ENCODE measurements around the gene ABTB2. TPM values are rescaled to one million over a fixed set of nuclear protein-coding genes. Genes with fewer than 3 reads are reported as not detected.

Gene ABTB2
- total RNA-seq, 2 donors from 2014 or later: 12.2 to 30.3 TPM

GRCh38 chr11:34298871-34299270 is 58.9 kb downstream of the ABTB2 start:
- ATAC-seq: no peak
- peaks cover 0 to 4% of the 10 kb centered on the region in 2 donors for H3K27me3 Mint-ChIP-seq
- H3K4me1 Mint-ChIP-seq (ENCODE audit: low read depth in 2 of 2): peaks cover 16 to 25% of the 10 kb centered on the region in 2 donors
- no peak overlapping the region for H3K27ac Mint-ChIP-seq
- no peaks in the 10 kb centered on the region for H3K36me3 Mint-ChIP-seq
- H3K9me3 Mint-ChIP-seq: no peaks in the 10 kb centered on the region
- DNase-seq (ENCODE audit: low spot score): no peak
- no peak overlapping the region for H3K4me3 Mint-ChIP-seq

DNA sequence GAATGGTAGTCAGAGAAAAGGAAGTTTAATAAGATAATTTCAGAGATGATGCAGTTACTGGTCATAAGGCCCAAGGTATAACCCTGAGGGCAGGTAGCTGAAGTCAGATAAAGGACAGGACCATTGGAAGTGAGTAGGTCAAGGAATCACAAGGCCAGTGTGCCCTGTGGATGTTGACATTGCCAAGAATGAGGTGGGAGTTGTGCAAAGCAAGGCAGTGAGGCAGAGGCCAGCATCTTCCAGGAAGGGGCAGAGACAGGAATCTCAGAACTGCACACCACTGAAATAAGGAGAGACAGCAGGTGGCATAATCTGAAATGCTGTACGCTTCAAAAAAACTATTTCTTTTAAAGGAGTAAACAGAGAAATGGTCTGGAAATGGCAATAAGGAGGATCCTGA is 61.4 kb downstream of the ABTB2 start:
- DNase-seq (ENCODE audit: low spot score): no peak
- H3K9me3 Mint-ChIP-seq: no peaks in the 10 kb centered on the region
- ATAC-seq: no peak
- no peaks in the 10 kb centered on the region for H3K36me3 Mint-ChIP-seq
- H3K27ac Mint-ChIP-seq: no peak overlapping the region
- H3K4me1 Mint-ChIP-seq (ENCODE audit: low read depth in 2 of 2): peaks cover 0 to 14% of the 10 kb centered on the region in 2 donors
- no peak overlapping the region for H3K4me3 Mint-ChIP-seq
- peaks cover 7% of the 10 kb centered on the region in 2 donors for H3K27me3 Mint-ChIP-seq

DNA sequence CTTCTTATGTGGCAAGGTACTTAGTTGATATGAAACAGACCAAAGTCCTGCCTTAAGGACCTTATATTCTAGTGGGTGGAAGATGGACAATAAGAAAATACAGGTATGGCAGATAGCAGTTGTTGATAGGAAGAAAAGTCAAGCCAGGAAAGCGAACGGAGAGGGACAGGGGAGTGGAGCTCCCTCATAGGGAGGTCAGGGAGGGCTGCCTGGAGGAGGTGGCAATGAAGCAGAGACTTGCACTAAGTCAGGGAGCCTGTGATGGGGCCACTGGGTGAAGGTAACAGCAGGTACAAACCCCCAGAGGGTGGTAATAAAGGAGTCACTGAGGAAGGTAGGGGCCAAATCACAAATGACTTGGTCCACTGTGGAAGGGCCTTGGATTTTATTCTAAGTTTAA is 65.3 kb downstream of the ABTB2 start:
- Mint-ChIP-seq H3K4me1 (ENCODE audit: low read depth in 2 of 2) (peaks cover 5 to 11% of the 10 kb centered on the region in 2 donors), H3K9me3 (no peaks in the 10 kb centered on the region), H3K36me3 (no peaks in the 10 kb centered on the region), H3K27me3 (peaks cover 7% of the 10 kb centered on the region in 2 donors), H3K4me3 (no peak overlapping the region), H3K27ac (no peak overlapping the region)
- ATAC-seq (no peak), DNase-seq (ENCODE audit: low spot score) (no peak)

DNA sequence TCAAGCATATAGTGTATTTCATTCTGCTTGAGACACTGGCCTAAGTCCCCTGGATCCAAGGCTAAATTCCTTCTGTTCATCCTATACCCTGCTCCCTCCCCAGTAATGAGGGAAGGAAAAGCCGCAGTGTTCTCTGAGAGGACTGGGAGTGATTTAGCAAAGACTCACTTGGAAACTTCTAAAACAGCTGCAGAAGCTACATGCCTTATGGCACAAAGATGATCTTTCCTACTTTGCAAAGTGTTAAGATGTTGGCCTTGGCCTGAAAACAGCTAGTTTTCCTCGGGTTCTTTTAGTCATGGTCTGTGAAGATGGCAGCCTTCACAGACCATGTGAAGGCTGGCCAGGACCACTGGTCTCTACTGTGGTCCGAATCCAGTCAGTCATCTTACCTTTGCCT is 65.7 kb downstream of the ABTB2 start:
- Mint-ChIP-seq H3K4me3 (no peak overlapping the region), H3K36me3 (no peaks in the 10 kb centered on the region), H3K27me3 (peaks cover 7% of the 10 kb centered on the region in 2 donors), H3K27ac (no peak overlapping the region), H3K4me1 (ENCODE audit: low read depth in 2 of 2) (peaks cover 5 to 11% of the 10 kb centered on the region in 2 donors), H3K9me3 (no peaks in the 10 kb centered on the region)
- DNase-seq (ENCODE audit: low spot score): no peak
- no peak for ATAC-seq

DNA sequence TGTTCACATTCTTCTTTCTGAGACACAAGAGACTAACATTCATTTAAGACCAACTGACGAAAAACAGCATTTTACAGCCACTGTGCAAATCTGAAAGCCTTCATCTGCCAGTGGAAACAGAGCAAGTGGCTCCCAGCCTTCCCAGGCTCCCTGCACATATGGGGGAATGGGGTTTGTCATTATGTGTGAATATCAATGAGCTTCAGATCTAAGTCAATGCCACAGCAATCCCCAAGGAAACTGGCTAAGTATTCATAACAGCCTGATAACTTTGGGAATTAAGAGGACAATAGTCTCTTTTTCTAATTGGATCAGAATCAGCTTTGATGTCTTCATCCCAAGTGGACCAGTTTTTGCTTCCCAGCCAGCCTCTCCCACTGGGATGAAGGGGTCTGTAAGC is 66.9 kb downstream of the ABTB2 start:
- H3K36me3 Mint-ChIP-seq: no peaks in the 10 kb centered on the region
- H3K9me3 Mint-ChIP-seq: no peaks in the 10 kb centered on the region
- peaks cover 5 to 11% of the 10 kb centered on the region in 2 donors for H3K4me1 Mint-ChIP-seq (ENCODE audit: low read depth in 2 of 2)
- ATAC-seq (no peak), DNase-seq (ENCODE audit: low spot score) (no peak)
- no peak overlapping the region for H3K27ac Mint-ChIP-seq
- no peak overlapping the region for H3K4me3 Mint-ChIP-seq
- peaks cover 7% of the 10 kb centered on the region in 2 donors for H3K27me3 Mint-ChIP-seq

GRCh38 chr11:34288492-34288891 is 69.3 kb downstream of the ABTB2 start:
- H3K4me3 Mint-ChIP-seq: no peak overlapping the region
- peaks cover 3 to 7% of the 10 kb centered on the region in 2 donors for H3K27me3 Mint-ChIP-seq
- no peak for ATAC-seq
- no peaks in the 10 kb centered on the region for H3K36me3 Mint-ChIP-seq
- no peak overlapping the region for H3K27ac Mint-ChIP-seq
- peaks cover 5 to 7% of the 10 kb centered on the region in 2 donors for H3K4me1 Mint-ChIP-seq (ENCODE audit: low read depth in 2 of 2)
- H3K9me3 Mint-ChIP-seq: no peaks in the 10 kb centered on the region
- no peak for DNase-seq (ENCODE audit: low spot score)

GRCh38 chr11:34284811-34285481 is 72.9 kb downstream of the ABTB2 start:
- H3K9me3 Mint-ChIP-seq: no peaks in the 10 kb centered on the region
- no peaks in the 10 kb centered on the region for H3K27me3 Mint-ChIP-seq
- no peak for ATAC-seq
- H3K27ac Mint-ChIP-seq: no peak overlapping the region
- H3K4me3 Mint-ChIP-seq: no peak overlapping the region
- no peaks in the 10 kb centered on the region for H3K4me1 Mint-ChIP-seq (ENCODE audit: low read depth in 2 of 2)
- DNase-seq (ENCODE audit: low spot score): no peak
- no peaks in the 10 kb centered on the region for H3K36me3 Mint-ChIP-seq

- Mint-ChIP-seq H3K4me1 (ENCODE audit: low read depth in 2 of 2) (no peaks in the 10 kb centered on the region), H3K27ac (no peak overlapping the region), H3K4me3 (no peak overlapping the region), H3K27me3 (no peaks in the 10 kb centered on the region), H3K36me3 (no peaks in the 10 kb centered on the region), H3K9me3 (no peaks in the 10 kb centered on the region)
- ATAC-seq (no peak), DNase-seq (ENCODE audit: low spot score) (no peak)
Observed at GRCh38 chr11:34284156-34284555, 73.7 kb downstream of the ABTB2 start.

DNA sequence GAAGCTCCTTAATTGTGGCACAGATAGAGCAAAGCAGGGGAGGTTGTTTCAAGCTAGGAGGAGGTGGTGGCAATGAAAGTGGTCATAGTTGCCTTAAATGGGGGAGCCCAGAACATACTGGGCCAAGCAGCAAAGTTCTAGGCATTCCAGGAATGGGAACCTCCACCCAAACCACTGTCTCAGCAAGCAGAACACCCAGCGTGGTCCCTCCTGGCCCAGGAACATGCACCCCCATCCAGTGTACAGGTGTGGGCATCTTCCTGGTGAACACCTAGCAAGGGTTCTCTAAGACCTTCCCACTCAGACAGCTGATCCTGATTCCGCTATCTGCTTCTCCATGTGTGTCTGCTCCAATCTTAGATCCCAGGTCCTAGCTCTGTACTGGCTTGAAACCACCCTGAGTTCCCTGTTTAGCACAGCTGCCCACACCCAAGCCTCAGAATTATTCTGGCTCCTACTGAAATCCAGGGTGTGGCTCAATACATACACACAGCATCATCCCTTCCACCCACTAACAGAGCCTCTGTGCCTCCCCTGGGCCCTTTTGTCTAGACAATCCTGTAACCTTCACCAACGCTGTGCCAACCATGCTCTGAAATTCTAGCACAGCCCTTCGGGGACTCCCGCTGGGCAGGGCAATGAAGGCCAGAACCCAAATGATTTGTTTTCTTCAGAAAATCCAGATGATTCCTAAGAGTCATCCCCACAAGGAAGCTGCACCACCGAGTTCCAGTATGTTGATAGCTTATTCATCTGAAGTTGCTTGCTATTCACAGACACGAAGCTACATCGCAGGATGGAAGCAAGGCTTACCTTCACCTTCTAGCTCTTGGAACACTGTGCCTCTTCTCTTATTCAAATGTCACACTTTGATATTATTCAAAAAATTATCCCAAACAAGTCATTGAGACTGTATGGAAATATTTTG is 76.6 kb downstream of the ABTB2 start:
- H3K36me3 Mint-ChIP-seq: no peaks in the 10 kb centered on the region
- H3K27me3 Mint-ChIP-seq: no peaks in the 10 kb centered on the region
- ATAC-seq (no peak), DNase-seq (ENCODE audit: low spot score) (no peak)
- peaks cover 0 to 4% of the 10 kb centered on the region in 2 donors for H3K4me1 Mint-ChIP-seq (ENCODE audit: low read depth in 2 of 2)
- H3K4me3 Mint-ChIP-seq: no peak overlapping the region
- no peak overlapping the region for H3K27ac Mint-ChIP-seq
- no peaks in the 10 kb centered on the region for H3K9me3 Mint-ChIP-seq

- Mint-ChIP-seq H3K9me3 (no peaks in the 10 kb centered on the region), H3K27ac (no peak overlapping the region), H3K4me3 (no peak overlapping the region), H3K27me3 (no peaks in the 10 kb centered on the region), H3K4me1 (ENCODE audit: low read depth in 2 of 2) (peaks cover 0 to 8% of the 10 kb centered on the region in 2 donors), H3K36me3 (no peaks in the 10 kb centered on the region)
- ATAC-seq (no peak), DNase-seq (ENCODE audit: low spot score) (no peak)
Observed at GRCh38 chr11:34278693-34279297, 79.0 kb downstream of the ABTB2 start.

DNA sequence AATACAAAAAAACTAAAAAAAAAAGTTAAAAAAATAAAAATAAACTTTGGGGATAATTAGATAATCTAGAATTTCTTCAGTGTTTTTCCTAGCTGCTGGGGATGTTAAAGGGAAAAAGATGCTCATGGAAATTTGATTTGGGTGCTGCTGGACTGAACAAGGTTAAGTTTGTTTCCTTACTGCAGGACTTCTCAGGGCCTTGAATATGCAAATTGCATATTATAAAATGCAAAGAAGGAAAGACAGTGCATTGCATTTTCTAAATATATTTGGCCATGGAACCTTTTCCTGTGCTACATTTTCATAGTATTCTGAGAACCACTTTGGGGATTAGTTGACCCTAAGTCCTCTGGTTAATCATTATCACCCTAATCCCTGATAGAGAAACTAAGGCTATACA is 79.6 kb downstream of the ABTB2 start:
- Mint-ChIP-seq H3K9me3 (no peaks in the 10 kb centered on the region), H3K27ac (no peak overlapping the region), H3K36me3 (no peaks in the 10 kb centered on the region), H3K27me3 (no peaks in the 10 kb centered on the region), H3K4me1 (ENCODE audit: low read depth in 2 of 2) (peaks cover 0 to 8% of the 10 kb centered on the region in 2 donors), H3K4me3 (no peak overlapping the region)
- ATAC-seq: no peak
- DNase-seq (ENCODE audit: low spot score): no peak

DNA sequence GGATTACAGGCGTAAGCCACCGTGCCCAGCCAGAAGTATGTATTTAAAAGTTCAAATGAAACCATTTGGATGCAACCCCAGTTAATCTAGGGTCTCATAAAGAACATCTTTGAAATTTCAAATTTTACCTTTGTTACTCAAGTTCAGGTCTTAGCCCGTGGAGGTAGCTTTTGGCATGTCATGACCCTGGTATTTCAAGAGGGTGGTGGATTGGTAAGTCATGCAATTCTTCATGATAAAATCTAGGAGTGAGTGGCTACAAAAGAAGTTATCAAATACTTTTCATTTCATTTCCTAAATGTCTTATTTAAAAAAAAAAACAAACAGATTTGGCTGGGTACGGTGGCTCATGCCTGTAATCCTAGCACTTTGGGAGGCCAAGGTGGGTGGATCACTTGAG is 80.6 kb downstream of the ABTB2 start:
- Mint-ChIP-seq H3K27me3 (no peaks in the 10 kb centered on the region), H3K36me3 (no peaks in the 10 kb centered on the region), H3K4me3 (no peak overlapping the region), H3K27ac (no peak overlapping the region), H3K9me3 (no peaks in the 10 kb centered on the region), H3K4me1 (ENCODE audit: low read depth in 2 of 2) (peaks cover 0 to 8% of the 10 kb centered on the region in 2 donors)
- DNase-seq (ENCODE audit: low spot score) (no peak), ATAC-seq (no peak)

DNA sequence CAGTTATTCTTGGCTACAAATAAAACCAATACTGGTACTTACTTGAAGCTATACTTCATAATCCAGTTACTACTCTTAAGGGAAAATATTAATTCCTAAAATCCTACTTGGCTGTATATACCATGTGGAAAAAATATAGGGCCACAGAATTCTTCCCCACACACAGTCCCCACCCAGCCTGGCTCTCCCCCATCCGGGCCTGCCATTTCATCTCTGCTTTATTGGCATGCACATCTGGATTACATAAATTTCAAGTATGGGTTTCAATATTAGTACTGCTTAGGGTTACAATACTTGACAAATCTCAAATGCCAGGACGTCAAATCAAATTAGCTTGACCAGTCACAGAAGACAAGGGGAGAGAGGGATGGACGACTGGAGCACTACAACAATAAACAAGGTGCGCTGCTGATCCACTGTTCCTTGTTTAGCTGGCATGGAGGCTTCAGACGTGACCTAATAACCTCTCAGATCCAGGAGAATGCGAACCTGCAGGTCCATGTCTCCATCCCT is 81.4 kb downstream of the ABTB2 start:
- no peak overlapping the region for H3K4me3 Mint-ChIP-seq
- H3K27me3 Mint-ChIP-seq: no peaks in the 10 kb centered on the region
- no peak for ATAC-seq
- DNase-seq (ENCODE audit: low spot score): no peak
- H3K4me1 Mint-ChIP-seq (ENCODE audit: low read depth in 2 of 2): peaks cover 0 to 8% of the 10 kb centered on the region in 2 donors
- no peaks in the 10 kb centered on the region for H3K9me3 Mint-ChIP-seq
- H3K36me3 Mint-ChIP-seq: no peaks in the 10 kb centered on the region
- H3K27ac Mint-ChIP-seq: no peak overlapping the region

DNA sequence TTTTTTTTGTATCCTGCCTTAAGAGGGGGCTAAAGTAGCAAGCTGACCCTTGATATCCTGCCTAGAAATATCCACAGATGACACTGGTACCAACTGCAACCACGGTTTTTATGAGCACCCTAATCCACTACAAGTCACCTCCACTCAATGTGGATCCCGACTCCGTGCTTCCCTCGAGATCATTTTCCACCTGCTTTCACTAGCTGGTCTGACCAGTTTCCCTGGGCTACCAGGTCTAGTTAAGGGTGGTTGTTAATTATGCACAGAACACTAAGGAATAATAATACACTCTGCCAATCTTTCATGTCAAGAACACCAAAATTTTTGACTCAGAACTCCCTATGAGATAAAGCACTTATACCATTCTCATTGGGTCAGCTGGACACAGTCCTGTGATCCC is 82.3 kb downstream of the ABTB2 start:
- Mint-ChIP-seq H3K27ac (no peak overlapping the region), H3K36me3 (no peaks in the 10 kb centered on the region), H3K27me3 (no peaks in the 10 kb centered on the region), H3K4me3 (no peak overlapping the region), H3K4me1 (ENCODE audit: low read depth in 2 of 2) (peaks cover 0 to 8% of the 10 kb centered on the region in 2 donors), H3K9me3 (no peaks in the 10 kb centered on the region)
- no peak for DNase-seq (ENCODE audit: low spot score)
- no peak for ATAC-seq

Measured in natural killer cell treated with Interleukin-12 subunit alpha and Interleukin-12 subunit beta and Interleukin-15 and Interleukin-18, amount 100 ng/mL, for 72 hours (primary cell).